Measurements from ENCODE around the gene ANK3.

ANK3 gene

GRCh38 chr10:60349426-60349825 lies 40.2 kb downstream of the ANK3 start:
- Histone ChIP-seq H3K9ac (ENCODE audit: low read length) (no peak overlapping the region), H2AFZ (ENCODE audit: low read depth, low read length) (no peak overlapping the region), H3K27ac (ENCODE audit: low read length, poor library complexity, severe bottlenecking) (no peak overlapping the region), H3K4me1 (ENCODE audit: control insufficient read depth, insufficient read depth, low read depth, low read length) (peaks cover 5% of the 10 kb centered on the region), H3K9me3 (ENCODE audit: control insufficient read depth, low read length) (no peaks in the 10 kb centered on the region), H2BK12ac (ENCODE audit: low read length in 2 of 2) (no peak overlapping the region), H3K4ac (ENCODE audit: low read depth in 1 of 2, low read length in 2 of 2) (no peak overlapping the region), H3K36me3 (ENCODE audit: control insufficient read depth in 1 of 2, insufficient read depth in 2 of 2, low read depth in 1 of 2, low read length in 2 of 2) (no peaks in the 10 kb centered on the region), H3K14ac (ENCODE audit: low read length in 2 of 2) (no peak overlapping the region), H4K8ac (ENCODE audit: low read length) (no peak overlapping the region), H3K18ac (ENCODE audit: low read depth in 1 of 2, low read length in 2 of 2) (no peak overlapping the region), H3K23ac (ENCODE audit: low read length in 2 of 2) (no peak overlapping the region), H3K4me3 (ENCODE audit: insufficient read depth in 1 of 2, low read depth in 1 of 2, low read length in 2 of 2) (no peak overlapping the region), H2BK15ac (ENCODE audit: low read depth, poor library complexity, severe bottlenecking) (no peak overlapping the region), H3K4me2 (ENCODE audit: low read length, poor library complexity, severe bottlenecking) (no peak overlapping the region), H2BK5ac (ENCODE audit: low read depth, low read length, poor library complexity, severe bottlenecking) (no peak overlapping the region), H3K27me3 (ENCODE audit: control insufficient read depth in 1 of 2, insufficient read depth in 1 of 2, low read length in 2 of 2) (no peaks in the 10 kb centered on the region), H3K79me1 (replicated peaks; ENCODE audit: low read length, poor library complexity, severe bottlenecking) (peaks cover 8% of the 10 kb centered on the region), H2AK5ac (ENCODE audit: low read length, severe bottlenecking) (no peak overlapping the region), H2BK120ac (ENCODE audit: low read depth, low read length) (no peak overlapping the region), H4K91ac (ENCODE audit: low read length) (no peak overlapping the region)
- WGBS: 40% methylated on average over 1 of the region's 2 CpGs
- no peak for DNase-seq

GRCh38 chr10:60348982-60349381 lies 40.7 kb downstream of the ANK3 start:
- peak; percentile 79 for DNase-seq
- no peak overlapping the region for H2AFZ ChIP-seq (ENCODE audit: low read depth, low read length)

GRCh38 chr10:60347270-60347669 lies 42.4 kb downstream of the ANK3 start:
- Histone ChIP-seq H2BK15ac (ENCODE audit: low read depth, poor library complexity, severe bottlenecking) (no peak overlapping the region), H3K4me3 (ENCODE audit: insufficient read depth in 1 of 2, low read depth in 1 of 2, low read length in 2 of 2) (no peak overlapping the region), H4K8ac (ENCODE audit: low read length) (no peak overlapping the region), H2BK12ac (ENCODE audit: low read length in 2 of 2) (no peak overlapping the region), H2BK120ac (ENCODE audit: low read depth, low read length) (no peak overlapping the region), H4K91ac (ENCODE audit: low read length) (no peak overlapping the region), H3K9me3 (ENCODE audit: control insufficient read depth, low read length) (no peaks in the 10 kb centered on the region), H2BK5ac (ENCODE audit: low read depth, low read length, poor library complexity, severe bottlenecking) (no peak overlapping the region), H3K9ac (ENCODE audit: low read length) (no peak overlapping the region), H3K4me1 (ENCODE audit: control insufficient read depth, insufficient read depth, low read depth, low read length) (peaks cover 4% of the 10 kb centered on the region), H2AFZ (ENCODE audit: low read depth, low read length) (no peak overlapping the region), H3K36me3 (ENCODE audit: control insufficient read depth in 1 of 2, insufficient read depth in 2 of 2, low read depth in 1 of 2, low read length in 2 of 2) (no peaks in the 10 kb centered on the region), H2AK5ac (ENCODE audit: low read length, severe bottlenecking) (no peak overlapping the region), H3K14ac (ENCODE audit: low read length in 2 of 2) (no peak overlapping the region), H3K27ac (ENCODE audit: low read length, poor library complexity, severe bottlenecking) (no peak overlapping the region), H3K4me2 (ENCODE audit: low read length, poor library complexity, severe bottlenecking) (no peak overlapping the region), H3K18ac (ENCODE audit: low read depth in 1 of 2, low read length in 2 of 2) (no peak overlapping the region), H3K27me3 (ENCODE audit: control insufficient read depth in 1 of 2, insufficient read depth in 1 of 2, low read length in 2 of 2) (no peaks in the 10 kb centered on the region), H3K4ac (ENCODE audit: low read depth in 1 of 2, low read length in 2 of 2) (no peak overlapping the region), H3K79me1 (replicated peaks; ENCODE audit: low read length, poor library complexity, severe bottlenecking) (peaks cover 10% of the 10 kb centered on the region), H3K23ac (ENCODE audit: low read length in 2 of 2) (no peak overlapping the region)
- DNase-seq: no peak
- WGBS: 100% methylated on average over 1 of the region's 1 CpG

More at GRCh38 chr10:60348982-60349381, 40.7 kb downstream of the ANK3 start:
- H3K4ac ChIP-seq (ENCODE audit: low read depth in 1 of 2, low read length in 2 of 2): no peak overlapping the region
- H3K9ac ChIP-seq (ENCODE audit: low read length): no peak overlapping the region
- H2BK12ac ChIP-seq (ENCODE audit: low read length in 2 of 2): no peak overlapping the region
- H3K4me1 ChIP-seq (ENCODE audit: control insufficient read depth, insufficient read depth, low read depth, low read length): peaks cover 5% of the 10 kb centered on the region
- no peak overlapping the region for H3K23ac ChIP-seq (ENCODE audit: low read length in 2 of 2)
- 17% methylated on average over 1 of the region's 2 CpGs for WGBS
- no peak overlapping the region for H3K4me3 ChIP-seq (ENCODE audit: insufficient read depth in 1 of 2, low read depth in 1 of 2, low read length in 2 of 2)
- H2BK15ac ChIP-seq (ENCODE audit: low read depth, poor library complexity, severe bottlenecking): no peak overlapping the region
- no peak overlapping the region for H2BK120ac ChIP-seq (ENCODE audit: low read depth, low read length)
- H3K18ac ChIP-seq (ENCODE audit: low read depth in 1 of 2, low read length in 2 of 2): no peak overlapping the region
- no peaks in the 10 kb centered on the region for H3K9me3 ChIP-seq (ENCODE audit: control insufficient read depth, low read length)
- H3K27ac ChIP-seq (ENCODE audit: low read length, poor library complexity, severe bottlenecking): no peak overlapping the region
- no peak overlapping the region for H2AK5ac ChIP-seq (ENCODE audit: low read length, severe bottlenecking)
- H4K8ac ChIP-seq (ENCODE audit: low read length): no peak overlapping the region
- H2BK5ac ChIP-seq (ENCODE audit: low read depth, low read length, poor library complexity, severe bottlenecking): peak overlapping the region; percentile 62
- peaks cover 8% of the 10 kb centered on the region for H3K79me1 ChIP-seq (replicated peaks; ENCODE audit: low read length, poor library complexity, severe bottlenecking)
- no peak overlapping the region for H3K4me2 ChIP-seq (ENCODE audit: low read length, poor library complexity, severe bottlenecking)
- no peak overlapping the region for H4K91ac ChIP-seq (ENCODE audit: low read length)
- no peaks in the 10 kb centered on the region for H3K27me3 ChIP-seq (ENCODE audit: control insufficient read depth in 1 of 2, insufficient read depth in 1 of 2, low read length in 2 of 2)
- H3K36me3 ChIP-seq (ENCODE audit: control insufficient read depth in 1 of 2, insufficient read depth in 2 of 2, low read depth in 1 of 2, low read length in 2 of 2): no peaks in the 10 kb centered on the region
- H3K14ac ChIP-seq (ENCODE audit: low read length in 2 of 2): no peak overlapping the region

GRCh38 chr10:60346661-60347060 lies 43.0 kb downstream of the ANK3 start:
- no peak overlapping the region for H3K4me3 ChIP-seq (ENCODE audit: insufficient read depth in 1 of 2, low read depth in 1 of 2, low read length in 2 of 2)
- no peak for DNase-seq
- H2BK5ac ChIP-seq (ENCODE audit: low read depth, low read length, poor library complexity, severe bottlenecking): no peak overlapping the region
- H3K27me3 ChIP-seq (ENCODE audit: control insufficient read depth in 1 of 2, insufficient read depth in 1 of 2, low read length in 2 of 2): no peaks in the 10 kb centered on the region
- H3K79me1 ChIP-seq (replicated peaks; ENCODE audit: low read length, poor library complexity, severe bottlenecking): peaks cover 7% of the 10 kb centered on the region
- H3K18ac ChIP-seq (ENCODE audit: low read depth in 1 of 2, low read length in 2 of 2): no peak overlapping the region
- no peak overlapping the region for H2BK120ac ChIP-seq (ENCODE audit: low read depth, low read length)
- H4K8ac ChIP-seq (ENCODE audit: low read length): no peak overlapping the region
- no peak overlapping the region for H2BK15ac ChIP-seq (ENCODE audit: low read depth, poor library complexity, severe bottlenecking)
- peaks cover 1% of the 10 kb centered on the region for H3K4me1 ChIP-seq (ENCODE audit: control insufficient read depth, insufficient read depth, low read depth, low read length)
- no peaks in the 10 kb centered on the region for H3K36me3 ChIP-seq (ENCODE audit: control insufficient read depth in 1 of 2, insufficient read depth in 2 of 2, low read depth in 1 of 2, low read length in 2 of 2)
- H3K23ac ChIP-seq (ENCODE audit: low read length in 2 of 2): no peak overlapping the region
- no peak overlapping the region for H2BK12ac ChIP-seq (ENCODE audit: low read length in 2 of 2)
- H2AK5ac ChIP-seq (ENCODE audit: low read length, severe bottlenecking): no peak overlapping the region
- no peaks in the 10 kb centered on the region for H3K9me3 ChIP-seq (ENCODE audit: control insufficient read depth, low read length)
- no peak overlapping the region for H3K14ac ChIP-seq (ENCODE audit: low read length in 2 of 2)
- no peak overlapping the region for H3K27ac ChIP-seq (ENCODE audit: low read length, poor library complexity, severe bottlenecking)
- no peak overlapping the region for H3K9ac ChIP-seq (ENCODE audit: low read length)
- no CpG with 5 or more reads among the region's 1 CpG for WGBS
- H2AFZ ChIP-seq (ENCODE audit: low read depth, low read length): no peak overlapping the region
- no peak overlapping the region for H3K4ac ChIP-seq (ENCODE audit: low read depth in 1 of 2, low read length in 2 of 2)
- no peak overlapping the region for H4K91ac ChIP-seq (ENCODE audit: low read length)
- no peak overlapping the region for H3K4me2 ChIP-seq (ENCODE audit: low read length, poor library complexity, severe bottlenecking)

Measured in mesenchymal stem cell (in vitro differentiated cells and primary cell).